Measurements from ENCODE around the gene PTH2R.

The PTH2R gene

GRCh38 chr2:208541989-208542464 is 135.4 kb downstream of the PTH2R start:
- in situ Hi-C loops (cut with MboI; ENCODE audit: low sequenced_read_pairs): no loop called here

GRCh38 chr2:208542465-208543041 is 136.0 kb downstream of the PTH2R start:
- in situ Hi-C loops (cut with MboI; ENCODE audit: low sequenced_read_pairs): no loop called here
